Activated CD8-positive, alpha-beta T cell treated with anti-CD3 and anti-CD28 coated beads for 36 hours (primary cell): ENCODE measurements around the gene MMP24. TPM values are rescaled to one million over a fixed set of nuclear protein-coding genes. Genes with fewer than 3 reads are reported as not detected.
"Not testable (repeated sequence)": the region's sequence is repeated elsewhere in the genome, so short reads cannot be mapped to it uniquely, and the experiment has no call there.

Source experiments
- ATAC-seq: fragments of 200-7000 bp; cut with Tn5 transposase; one replicate; pipeline ENCODE4 v1.10.0; 2021; ENCODE audit warnings: mild to moderate bottlenecking, moderate library complexity
- CTCF ChIA-PET: fragments of 350-600 bp; sonication (Branson Sonifier 250); formaldehyde crosslinking; loops from one replicate; lab custom pipeline; 2021; ENCODE audit warnings: antibody characterized with exemption; lab: Charles Lee
- POLR2A ChIA-PET: fragments of 350-600 bp; sonication (Branson Sonifier 250); formaldehyde crosslinking; loops from one replicate; lab custom pipeline; 2021; ENCODE audit warnings: antibody characterized with exemption; lab: Charles Lee
- DNase-seq: peaks from one replicate; pipeline ENCODE4 v3.0.0-alpha.2; 2020
- H3K27ac Mint-ChIP-seq: one replicate; pipeline ENCODE4 v1.8.0; 2021; ENCODE audit warnings: mild to moderate bottlenecking, mixed read lengths
- H3K27me3 Mint-ChIP-seq: one replicate; pipeline ENCODE4 v1.8.0; 2021; ENCODE audit warnings: mixed read lengths
- H3K36me3 Mint-ChIP-seq: one replicate; pipeline ENCODE4 v1.8.0; 2021; ENCODE audit warnings: low read depth, mixed read lengths
- H3K4me1 Mint-ChIP-seq: one replicate; pipeline ENCODE4 v1.8.0; 2021; ENCODE audit warnings: low read depth, mixed read lengths
- H3K4me3 Mint-ChIP-seq: one replicate; pipeline ENCODE4 v1.8.0; 2021; ENCODE audit warnings: mild to moderate bottlenecking, moderate library complexity, mixed read lengths
- H3K9me3 Mint-ChIP-seq: one replicate; pipeline ENCODE4 v1.8.0; 2021; ENCODE audit warnings: mixed read lengths
- CTCF ChIP-seq: fragments of 200-600 bp; IDR thresholded peaks from one replicate; pipeline ENCODE4 v1.8.0; 2022; ENCODE audit warnings: antibody characterized with exemption, mild to moderate bottlenecking
- intact Hi-C: fragments of 100-400 bp; cut with micrococcal nuclease; formaldehyde crosslinking; loops from one replicate; pipeline ENCODE4 v1.10.0; 2022
- total RNA-seq, 2 experiments: library from RNA; stranded (reverse); gene quantifications; one replicate each; pipeline ENCODE4 v1.2.3, GENCODE V29; 2021

Gene MMP24
- total RNA-seq, 2 experiments from 2014 or later: not detected

- H3K27ac Mint-ChIP-seq: no peak overlapping the region
- no peaks in the 10 kb centered on the region for H3K9me3 Mint-ChIP-seq
- CTCF ChIA-PET: interaction anchor here (1.1 to 1.7 kb wide), 4 partner anchors 31 to 116 kb away, joined by 3 to 5 read pairs (median 4); no protein-coding TSS in a partner anchor
- H3K36me3 Mint-ChIP-seq: no peaks in the 10 kb centered on the region
- ATAC-seq (no peak), DNase-seq (no peak)
- no peak for TF ChIP-seq CTCF
- no peak overlapping the region for H3K4me3 Mint-ChIP-seq
- POLR2A ChIA-PET: no interaction called here
- H3K4me1 Mint-ChIP-seq: no peaks in the 10 kb centered on the region
- H3K27me3 Mint-ChIP-seq: no peaks in the 10 kb centered on the region
- intact Hi-C loops: no loop called here
These were observed 38.8 kb upstream of the MMP24 start for GRCh38 chr20:35187584-35188190.

- DNase-seq, H3K4me3 Mint-ChIP-seq, H3K27ac Mint-ChIP-seq, H3K36me3 Mint-ChIP-seq, H3K4me1 Mint-ChIP-seq, intact Hi-C loops, H3K9me3 Mint-ChIP-seq, ATAC-seq, CTCF ChIA-PET, POLR2A ChIA-PET, H3K27me3 Mint-ChIP-seq: not testable (repeated sequence)
These were observed 37.3 kb upstream of the MMP24 start for GRCh38 chr20:35189223-35189622.

- no peak for ATAC-seq
- no peak for DNase-seq
- H3K9me3 Mint-ChIP-seq: no peaks in the 10 kb centered on the region
- no peak overlapping the region for H3K27ac Mint-ChIP-seq
- TF ChIP-seq CTCF: no peak
- ChIA-PET POLR2A (no interaction called here), CTCF (no interaction called here)
- intact Hi-C loops: no loop called here
- H3K36me3 Mint-ChIP-seq: peaks cover 1% of the 10 kb centered on the region
- no peak overlapping the region for H3K4me3 Mint-ChIP-seq
- H3K4me1 Mint-ChIP-seq: no peaks in the 10 kb centered on the region
- H3K27me3 Mint-ChIP-seq: no peaks in the 10 kb centered on the region
These were observed 35.9 kb upstream of the MMP24 start for GRCh38 chr20:35190556-35190955.

GRCh38 chr20:35191419-35192117 lies 34.9 kb upstream of the MMP24 start:
- ATAC-seq (no peak), DNase-seq (no peak)
- intact Hi-C loops: no loop called here
- H3K27ac Mint-ChIP-seq: no peak overlapping the region
- no peaks in the 10 kb centered on the region for H3K27me3 Mint-ChIP-seq
- ChIA-PET POLR2A (no interaction called here), CTCF (interaction anchor here (1.7 kb wide), 1 partner anchor 16 kb away, joined by 4 read pairs; no protein-coding TSS in a partner anchor)
- H3K36me3 Mint-ChIP-seq: peaks cover 5% of the 10 kb centered on the region
- H3K4me3 Mint-ChIP-seq: no peak overlapping the region
- H3K9me3 Mint-ChIP-seq: peaks cover 4% of the 10 kb centered on the region
- TF ChIP-seq CTCF: no peak
- no peaks in the 10 kb centered on the region for H3K4me1 Mint-ChIP-seq

GRCh38 chr20:35192118-35192872 lies 34.2 kb upstream of the MMP24 start:
- Mint-ChIP-seq H3K27me3 (no peaks in the 10 kb centered on the region), H3K27ac (no peak overlapping the region), H3K9me3 (peaks cover 11% of the 10 kb centered on the region), H3K36me3 (peaks cover 5% of the 10 kb centered on the region), H3K4me1 (no peaks in the 10 kb centered on the region), H3K4me3 (no peak overlapping the region)
- intact Hi-C loops: no loop called here
- no peak for TF ChIP-seq CTCF
- ChIA-PET POLR2A (no interaction called here), CTCF (interaction anchor here (1.7 kb wide), 1 partner anchor 16 kb away, joined by 4 read pairs; no protein-coding TSS in a partner anchor)
- ATAC-seq (no peak), DNase-seq (no peak)

- H3K4me3 Mint-ChIP-seq, H3K36me3 Mint-ChIP-seq, H3K27me3 Mint-ChIP-seq, H3K27ac Mint-ChIP-seq, POLR2A ChIA-PET, intact Hi-C loops, H3K4me1 Mint-ChIP-seq, ATAC-seq, DNase-seq: not testable (repeated sequence)
- CTCF ChIA-PET: interaction anchor here (0.8 to 1.7 kb wide), 4 partner anchors 15 to 154 kb away, joined by 3 to 4 read pairs (median 4); no protein-coding TSS in a partner anchor
- peaks cover 11% of the 10 kb centered on the region for H3K9me3 Mint-ChIP-seq
These were observed 33.3 kb upstream of the MMP24 start for GRCh38 chr20:35193031-35193791.
